Measurements from ENCODE around the gene ELAVL2.

The ELAVL2 gene

DNA sequence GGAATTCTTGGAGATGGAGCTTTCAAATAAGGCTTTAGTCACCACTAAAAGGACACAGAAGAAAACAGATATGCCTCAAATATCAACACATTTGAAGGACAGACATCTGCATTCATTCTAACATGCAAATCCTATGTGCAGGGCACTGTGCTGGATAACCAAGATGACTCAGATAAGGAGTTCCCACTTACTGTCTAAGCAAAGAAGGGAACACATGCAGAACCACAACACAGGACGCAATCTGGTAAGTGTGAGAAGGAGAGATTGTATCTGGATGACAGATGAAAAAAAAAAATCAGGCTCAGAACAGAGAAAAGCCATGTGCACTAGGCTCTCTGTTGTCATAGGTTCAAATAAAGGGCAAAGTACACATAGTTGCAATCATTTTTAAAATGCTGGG is 42.5 kb downstream of the ELAVL2 start:
- Histone ChIP-seq H3K9me3 (no peaks in the 10 kb centered on the region), H3K27me3 (no peaks in the 10 kb centered on the region), H3K4me3 (ENCODE audit: low read depth in 1 of 2, low read length in 1 of 2) (no peak overlapping the region), H3K27ac (no peak overlapping the region), H3K4me1 (ENCODE audit: control insufficient read depth in 1 of 2, insufficient read depth in 1 of 2, low read depth in 1 of 2, low read length in 1 of 2) (no peaks in the 10 kb centered on the region), H3K36me3 (no peaks in the 10 kb centered on the region)
- TF ChIP-seq CTCF (IDR thresholded peaks at IDR 0.05) = no peak

- H3K9me3 ChIP-seq = no peaks in the 10 kb centered on the region
- H3K27me3 ChIP-seq = no peaks in the 10 kb centered on the region
- no peaks in the 10 kb centered on the region for H3K4me1 ChIP-seq (ENCODE audit: control insufficient read depth in 1 of 2, insufficient read depth in 1 of 2, low read depth in 1 of 2, low read length in 1 of 2)
- no peak overlapping the region for H3K4me3 ChIP-seq (ENCODE audit: low read depth in 1 of 2, low read length in 1 of 2)
- TF ChIP-seq CTCF (IDR thresholded peaks at IDR 0.05) = no peak
- no peaks in the 10 kb centered on the region for H3K36me3 ChIP-seq
- H3K27ac ChIP-seq = no peak overlapping the region
These were observed 46.8 kb downstream of the ELAVL2 start for GRCh38 chr9:23779220-23779619.

DNA sequence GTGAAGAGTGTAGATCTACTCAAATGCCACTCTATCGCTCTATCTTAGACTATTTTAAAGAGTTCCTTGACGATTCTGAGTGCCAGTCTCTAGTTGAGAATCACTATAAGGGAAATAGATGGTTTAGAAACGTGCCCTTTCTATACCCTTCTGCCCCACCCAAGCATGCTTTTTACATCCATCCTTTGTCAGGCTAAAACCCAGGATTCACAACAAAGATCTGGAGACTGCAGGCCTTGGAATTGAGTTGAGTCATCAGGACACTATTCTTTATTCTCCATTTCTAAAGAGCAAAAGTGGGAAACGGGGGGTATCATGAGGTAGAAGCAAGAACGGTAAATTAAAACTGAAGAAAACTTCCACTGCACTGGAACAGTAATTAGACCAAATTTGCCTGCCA is 48.7 kb downstream of the ELAVL2 start:
- Histone ChIP-seq H3K27me3 (no peaks in the 10 kb centered on the region), H3K4me1 (ENCODE audit: control insufficient read depth in 1 of 2, insufficient read depth in 1 of 2, low read depth in 1 of 2, low read length in 1 of 2) (no peaks in the 10 kb centered on the region), H3K36me3 (no peaks in the 10 kb centered on the region), H3K9me3 (no peaks in the 10 kb centered on the region), H3K27ac (no peak overlapping the region), H3K4me3 (ENCODE audit: low read depth in 1 of 2, low read length in 1 of 2) (no peak overlapping the region)
- TF ChIP-seq CTCF (IDR thresholded peaks at IDR 0.05) = no peak

DNA sequence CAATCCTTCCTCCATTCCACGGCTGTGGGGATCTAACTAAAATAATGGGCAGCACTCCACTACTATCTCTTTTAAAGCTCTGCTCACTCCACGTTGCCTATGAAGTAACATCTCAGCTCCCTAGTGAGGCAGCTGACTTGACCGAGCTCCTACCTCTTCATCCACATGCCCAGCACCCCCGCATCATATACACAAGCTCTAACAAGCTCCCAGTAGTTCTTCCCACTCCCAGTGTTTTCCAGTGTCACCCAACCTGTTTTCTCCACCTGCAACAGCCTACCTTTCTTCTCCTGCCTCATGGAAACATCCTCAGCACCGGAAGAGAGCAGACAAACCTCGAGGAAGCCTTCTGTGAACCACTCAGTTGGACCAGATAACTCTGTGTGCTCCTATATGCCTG is 50.5 kb downstream of the ELAVL2 start:
- Histone ChIP-seq H3K4me3 (ENCODE audit: low read depth in 1 of 2, low read length in 1 of 2) (no peak overlapping the region), H3K4me1 (ENCODE audit: control insufficient read depth in 1 of 2, insufficient read depth in 1 of 2, low read depth in 1 of 2, low read length in 1 of 2) (no peaks in the 10 kb centered on the region), H3K27me3 (no peaks in the 10 kb centered on the region), H3K9me3 (no peaks in the 10 kb centered on the region), H3K27ac (no peak overlapping the region), H3K36me3 (no peaks in the 10 kb centered on the region)
- TF ChIP-seq CTCF (IDR thresholded peaks at IDR 0.05) = no peak

DNA sequence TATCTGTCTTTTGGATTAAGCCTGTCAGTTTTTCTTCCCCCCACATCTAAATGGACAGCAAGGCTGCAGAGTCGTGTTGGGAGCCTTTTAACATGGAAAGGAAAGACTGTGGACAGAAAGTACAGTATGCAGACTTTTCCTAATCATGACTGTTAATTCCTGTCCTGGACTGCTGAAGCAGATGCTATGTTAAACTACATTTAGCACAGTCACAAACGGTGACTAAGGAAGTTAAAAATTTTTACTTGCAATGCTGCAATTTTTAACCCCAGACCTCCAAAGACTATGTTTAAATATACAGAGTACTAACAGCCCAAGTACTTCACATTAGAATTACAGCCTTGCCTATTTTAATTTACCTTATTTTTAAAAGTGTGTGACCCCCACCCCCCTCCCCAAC is 51.8 kb downstream of the ELAVL2 start:
- Histone ChIP-seq H3K9me3 (no peaks in the 10 kb centered on the region), H3K27me3 (no peaks in the 10 kb centered on the region), H3K36me3 (no peaks in the 10 kb centered on the region), H3K27ac (no peak overlapping the region), H3K4me3 (ENCODE audit: low read depth in 1 of 2, low read length in 1 of 2) (no peak overlapping the region), H3K4me1 (ENCODE audit: control insufficient read depth in 1 of 2, insufficient read depth in 1 of 2, low read depth in 1 of 2, low read length in 1 of 2) (no peaks in the 10 kb centered on the region)
- TF ChIP-seq CTCF (IDR thresholded peaks at IDR 0.05) = no peak

GRCh38 chr9:23772385-23772783 is 53.7 kb downstream of the ELAVL2 start:
- Histone ChIP-seq H3K4me3 (ENCODE audit: low read depth in 1 of 2, low read length in 1 of 2) (no peak overlapping the region), H3K27me3 (no peaks in the 10 kb centered on the region), H3K9me3 (no peaks in the 10 kb centered on the region), H3K4me1 (ENCODE audit: control insufficient read depth in 1 of 2, insufficient read depth in 1 of 2, low read depth in 1 of 2, low read length in 1 of 2) (no peaks in the 10 kb centered on the region), H3K27ac (no peak overlapping the region), H3K36me3 (no peaks in the 10 kb centered on the region)
- no peak for TF ChIP-seq CTCF (IDR thresholded peaks at IDR 0.05)
